Esophagus muscularis mucosa (tissue), 3 donors: ENCODE data around the gene GNAI1.

Experiments
- POLR2AphosphoS5 ChIP-seq, 2 donors: sonication (generic); formaldehyde crosslinking; IDR thresholded peaks; one replicate each; pipeline ENCODE4 v1.6.1; 2017; ENCODE audit warnings: antibody characterized with exemption in 2 of 2
- TF ChIP-seq, protein P1 (sequence below), 3 experiments: fragments of 200-600 bp in 2 of 3; fragments of 450-650 bp in 1 of 3; sonication (generic) in 2 of 3; IDR thresholded peaks; one replicate each; pipeline ENCODE4 v1.5.1; 2017 to 2019; ENCODE audit warnings: antibody characterized with exemption in 3 of 3, mild to moderate bottlenecking in 2 of 3, moderate library complexity in 1 of 3

DNA sequence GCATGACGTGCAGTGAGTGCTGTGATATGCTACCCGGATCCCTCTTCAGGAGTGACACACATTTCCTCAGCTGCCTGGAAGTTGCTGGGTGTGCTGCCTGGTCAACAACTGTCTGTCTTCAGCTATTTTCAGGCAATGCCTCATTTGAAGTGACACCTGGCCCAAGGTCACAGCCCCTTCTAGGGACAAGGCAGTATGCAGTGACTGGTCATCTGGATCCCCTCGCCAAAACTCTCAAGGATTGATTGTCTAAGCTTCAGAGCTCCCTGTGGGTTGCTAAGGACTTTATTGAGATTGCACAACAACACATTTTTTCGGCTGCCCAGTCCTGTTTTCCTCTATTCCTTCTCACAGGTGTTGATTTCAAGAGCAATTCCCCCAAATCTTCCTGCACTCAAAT is 108.8 kb downstream of the GNAI1 start:
- TF ChIP-seq POLR2AphosphoS5 (IDR thresholded peaks at IDR 0.05) = no peak
- TF ChIP-seq, protein P1, sequence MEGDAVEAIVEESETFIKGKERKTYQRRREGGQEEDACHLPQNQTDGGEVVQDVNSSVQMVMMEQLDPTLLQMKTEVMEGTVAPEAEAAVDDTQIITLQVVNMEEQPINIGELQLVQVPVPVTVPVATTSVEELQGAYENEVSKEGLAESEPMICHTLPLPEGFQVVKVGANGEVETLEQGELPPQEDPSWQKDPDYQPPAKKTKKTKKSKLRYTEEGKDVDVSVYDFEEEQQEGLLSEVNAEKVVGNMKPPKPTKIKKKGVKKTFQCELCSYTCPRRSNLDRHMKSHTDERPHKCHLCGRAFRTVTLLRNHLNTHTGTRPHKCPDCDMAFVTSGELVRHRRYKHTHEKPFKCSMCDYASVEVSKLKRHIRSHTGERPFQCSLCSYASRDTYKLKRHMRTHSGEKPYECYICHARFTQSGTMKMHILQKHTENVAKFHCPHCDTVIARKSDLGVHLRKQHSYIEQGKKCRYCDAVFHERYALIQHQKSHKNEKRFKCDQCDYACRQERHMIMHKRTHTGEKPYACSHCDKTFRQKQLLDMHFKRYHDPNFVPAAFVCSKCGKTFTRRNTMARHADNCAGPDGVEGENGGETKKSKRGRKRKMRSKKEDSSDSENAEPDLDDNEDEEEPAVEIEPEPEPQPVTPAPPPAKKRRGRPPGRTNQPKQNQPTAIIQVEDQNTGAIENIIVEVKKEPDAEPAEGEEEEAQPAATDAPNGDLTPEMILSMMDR (IDR thresholded peaks at IDR 0.05) = no peak
